ENCODE data around the gene TRAF2.

TRAF2 gene

DNA sequence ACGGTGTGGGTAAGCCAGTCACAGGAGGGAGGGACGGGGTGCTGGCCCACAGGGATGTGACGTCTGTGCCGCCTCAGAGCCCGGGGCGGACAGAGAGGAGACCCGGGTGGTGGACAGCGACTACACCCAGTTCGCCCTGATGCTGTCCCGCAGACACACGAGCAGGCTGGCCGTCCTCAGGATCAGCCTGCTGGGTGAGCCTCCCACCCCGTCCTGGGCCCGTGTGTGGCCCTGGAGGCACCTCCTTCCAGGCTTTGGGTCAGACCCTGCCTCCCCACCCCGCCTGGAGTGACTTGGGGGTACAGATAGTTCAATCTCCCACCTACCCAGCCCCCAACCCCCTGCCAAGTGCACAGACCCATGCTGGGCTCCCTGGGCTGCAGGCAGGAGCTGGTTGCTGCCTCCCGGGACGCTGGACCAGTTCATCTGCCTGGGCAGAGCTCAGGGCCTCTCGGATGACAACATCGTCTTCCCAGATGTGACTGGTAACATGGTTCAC is 67.5 kb downstream of the TRAF2 start:
- DNase-seq, result no peak
- no peak overlapping the region for H4K5ac ChIP-seq (ENCODE audit: low read length)

DNA sequence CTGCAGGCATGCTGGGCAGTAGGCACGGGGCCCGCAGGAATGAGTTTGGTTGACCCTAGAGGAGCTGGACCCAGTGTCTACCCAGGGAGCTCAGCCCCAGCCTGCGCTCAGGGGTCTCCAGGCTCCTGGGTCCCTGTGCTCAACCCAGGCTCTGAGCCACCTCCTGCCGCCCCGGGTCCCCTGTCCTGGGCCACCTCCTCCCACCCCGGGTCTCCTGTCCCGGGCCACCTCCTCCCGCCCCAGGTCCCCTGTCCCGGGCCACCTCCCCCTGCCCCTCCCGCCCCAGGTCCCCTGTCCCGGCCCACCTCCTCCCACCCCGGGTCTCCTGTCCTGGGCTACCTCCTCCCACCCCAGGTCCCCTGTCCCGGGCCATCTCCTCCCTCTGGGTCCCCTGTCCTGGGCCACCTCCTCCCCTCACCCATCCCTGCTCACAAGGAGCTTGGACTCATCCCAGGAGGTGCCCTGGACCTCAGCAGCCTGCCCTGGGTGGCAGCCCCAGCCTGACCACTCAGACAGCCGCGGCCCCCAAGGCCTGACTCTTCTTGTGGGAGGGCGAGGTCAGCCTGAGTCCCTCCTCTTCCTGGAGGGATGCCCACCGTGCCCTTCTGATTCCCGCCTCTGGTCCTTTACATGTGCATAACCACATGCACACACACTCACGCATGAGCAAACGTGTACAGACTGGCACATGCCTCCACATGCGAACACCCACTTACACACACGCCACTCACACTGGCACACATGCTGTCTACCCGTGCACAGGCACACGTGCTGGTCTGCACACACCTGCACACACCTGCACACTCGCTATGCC is 68.2 kb downstream of the TRAF2 start:
- Histone ChIP-seq H3K23ac (ENCODE audit: low read length) (no peak overlapping the region), H4K5ac (ENCODE audit: low read length) (no peak overlapping the region), H3K4ac (ENCODE audit: low read depth, low read length) (no peak overlapping the region), H3K79me2 (ENCODE audit: control insufficient read depth, insufficient read depth, low read length) (no peaks in the 10 kb centered on the region), H3K27ac (ENCODE audit: low read depth, low read length) (no peak overlapping the region), H3K4me2 (ENCODE audit: low read length) (no peak overlapping the region), H3K9ac (ENCODE audit: low read length) (no peak overlapping the region), H2BK5ac (ENCODE audit: low read length) (no peak overlapping the region), H3K4me1 (ENCODE audit: control insufficient read depth, low read depth, low read length) (no peaks in the 10 kb centered on the region), H3K4me3 (ENCODE audit: low read length) (no peak overlapping the region), H3K36me3 (ENCODE audit: control insufficient read depth, insufficient read depth, low read length) (no peaks in the 10 kb centered on the region), H2BK120ac (ENCODE audit: low read depth, low read length) (no peak overlapping the region), H2BK15ac (replicated peaks; ENCODE audit: low read depth) (no peak overlapping the region), H3K56ac (ENCODE audit: low read length) (no peak overlapping the region), H4K8ac (ENCODE audit: low read depth, low read length) (no peak overlapping the region), H3K27me3 (ENCODE audit: insufficient read depth, low read length, poor library complexity) (no peaks in the 10 kb centered on the region), H2AK5ac (ENCODE audit: low read length) (no peak overlapping the region), H3K18ac (ENCODE audit: low read length) (no peak overlapping the region), H3K79me1 (ENCODE audit: low read length) (no peaks in the 10 kb centered on the region)
- DNase-seq, result no peak
- no CpG with 5 or more reads among the region's 25 CpGs for WGBS (ENCODE audit: extremely low coverage, insufficient coverage, low lambda C conversion rate)

More for the DNA sequence above, 67.5 kb downstream of the TRAF2 start:
- Histone ChIP-seq H2BK15ac (replicated peaks; ENCODE audit: low read depth) (no peak overlapping the region), H3K23ac (ENCODE audit: low read length) (no peak overlapping the region), H3K79me1 (ENCODE audit: low read length) (no peaks in the 10 kb centered on the region), H2BK120ac (ENCODE audit: low read depth, low read length) (no peak overlapping the region), H3K9ac (ENCODE audit: low read length) (no peak overlapping the region), H3K27ac (ENCODE audit: low read depth, low read length) (no peak overlapping the region), H3K56ac (ENCODE audit: low read length) (no peak overlapping the region), H3K4me1 (ENCODE audit: control insufficient read depth, low read depth, low read length) (no peaks in the 10 kb centered on the region), H3K27me3 (ENCODE audit: insufficient read depth, low read length, poor library complexity) (no peaks in the 10 kb centered on the region), H3K79me2 (ENCODE audit: control insufficient read depth, insufficient read depth, low read length) (no peaks in the 10 kb centered on the region), H2BK5ac (ENCODE audit: low read length) (no peak overlapping the region), H3K4ac (ENCODE audit: low read depth, low read length) (no peak overlapping the region), H3K4me2 (ENCODE audit: low read length) (no peak overlapping the region), H3K18ac (ENCODE audit: low read length) (no peak overlapping the region), H4K8ac (ENCODE audit: low read depth, low read length) (no peak overlapping the region), H3K4me3 (ENCODE audit: low read length) (no peak overlapping the region), H2AK5ac (ENCODE audit: low read length) (no peak overlapping the region), H3K36me3 (ENCODE audit: control insufficient read depth, insufficient read depth, low read length) (no peaks in the 10 kb centered on the region)
- no CpG with 5 or more reads among the region's 19 CpGs for WGBS (ENCODE audit: extremely low coverage, insufficient coverage, low lambda C conversion rate)

DNA sequence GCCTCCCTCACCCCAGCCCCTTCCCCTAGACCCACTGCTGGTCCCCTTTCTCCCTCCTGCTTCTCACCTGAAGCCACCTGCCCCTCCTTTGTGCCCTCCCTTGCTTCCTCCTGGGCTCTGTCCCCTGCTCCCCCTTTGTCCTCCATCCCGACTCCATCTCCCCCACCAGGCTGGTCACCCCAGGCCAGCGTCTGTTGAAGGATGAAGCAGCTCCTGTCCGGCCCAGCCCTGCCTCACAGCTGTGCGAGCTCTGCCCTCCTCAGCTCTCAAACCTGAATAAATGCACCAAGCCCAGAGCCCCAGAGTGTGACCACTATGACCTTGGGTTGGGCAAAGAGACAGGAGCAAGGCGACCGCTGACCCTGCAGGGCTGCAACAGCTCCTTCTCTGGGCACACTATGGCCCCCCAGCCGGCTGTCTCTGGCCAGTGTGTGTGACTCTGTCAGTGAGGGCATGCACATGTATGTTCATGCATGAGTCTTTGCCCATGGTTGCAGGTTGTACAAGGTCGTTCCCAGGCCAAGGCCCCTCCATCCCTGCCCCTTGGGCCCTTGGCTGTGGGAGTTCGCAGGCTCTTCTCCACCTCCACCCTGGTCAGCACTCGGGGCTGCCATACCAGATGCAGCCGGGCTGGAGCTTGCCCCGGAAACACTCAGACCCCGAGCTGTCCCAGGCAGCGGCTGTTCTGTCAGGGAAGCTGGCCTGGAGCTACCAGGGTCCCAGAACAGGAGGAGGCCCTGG is 69.1 kb downstream of the TRAF2 start:
- Histone ChIP-seq H2BK15ac (replicated peaks; ENCODE audit: low read depth) (no peak overlapping the region), H4K5ac (ENCODE audit: low read length) (no peak overlapping the region), H3K23ac (ENCODE audit: low read length) (no peak overlapping the region), H3K36me3 (ENCODE audit: control insufficient read depth, insufficient read depth, low read length) (no peaks in the 10 kb centered on the region), H3K79me2 (ENCODE audit: control insufficient read depth, insufficient read depth, low read length) (no peaks in the 10 kb centered on the region), H3K4ac (ENCODE audit: low read depth, low read length) (no peak overlapping the region), H3K27me3 (ENCODE audit: insufficient read depth, low read length, poor library complexity) (no peaks in the 10 kb centered on the region), H3K4me3 (ENCODE audit: low read length) (no peak overlapping the region), H3K4me2 (ENCODE audit: low read length) (no peak overlapping the region), H2BK120ac (ENCODE audit: low read depth, low read length) (no peak overlapping the region), H3K9ac (ENCODE audit: low read length) (no peak overlapping the region), H3K27ac (ENCODE audit: low read depth, low read length) (no peak overlapping the region), H3K79me1 (ENCODE audit: low read length) (no peaks in the 10 kb centered on the region), H3K18ac (ENCODE audit: low read length) (no peak overlapping the region), H3K56ac (ENCODE audit: low read length) (no peak overlapping the region), H2BK5ac (ENCODE audit: low read length) (no peak overlapping the region), H4K8ac (ENCODE audit: low read depth, low read length) (no peak overlapping the region), H2AK5ac (ENCODE audit: low read length) (no peak overlapping the region), H3K4me1 (ENCODE audit: control insufficient read depth, low read depth, low read length) (no peaks in the 10 kb centered on the region)
- WGBS (ENCODE audit: extremely low coverage, insufficient coverage, low lambda C conversion rate), result no CpG with 5 or more reads among the region's 14 CpGs
- DNase-seq, result no peak

DNA sequence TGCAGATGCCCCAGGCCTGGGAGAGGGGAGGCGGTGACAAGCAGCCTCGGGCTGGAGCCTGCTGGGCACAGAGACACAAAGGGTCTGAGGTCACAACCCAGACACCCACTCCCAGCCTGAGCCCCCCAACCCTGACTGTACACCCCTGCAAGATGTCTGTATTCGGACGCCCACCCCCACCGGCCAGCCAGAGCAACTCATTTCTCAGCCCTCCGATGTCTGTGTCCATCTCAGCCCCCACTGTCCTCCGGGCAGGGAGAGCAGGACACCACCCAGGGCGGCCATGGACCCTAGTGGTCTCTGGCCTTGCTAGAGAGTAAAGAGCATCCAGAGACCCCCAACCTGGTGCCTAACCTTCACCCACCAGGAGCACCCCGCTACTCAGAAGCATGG is 69.6 kb downstream of the TRAF2 start:
- Histone ChIP-seq H3K56ac (ENCODE audit: low read length) (no peak overlapping the region), H3K79me2 (ENCODE audit: control insufficient read depth, insufficient read depth, low read length) (no peaks in the 10 kb centered on the region), H2BK15ac (replicated peaks; ENCODE audit: low read depth) (no peak overlapping the region), H3K4me2 (ENCODE audit: low read length) (no peak overlapping the region), H3K23ac (ENCODE audit: low read length) (no peak overlapping the region), H3K27me3 (ENCODE audit: insufficient read depth, low read length, poor library complexity) (no peaks in the 10 kb centered on the region), H3K4me1 (ENCODE audit: control insufficient read depth, low read depth, low read length) (no peaks in the 10 kb centered on the region), H2AK5ac (ENCODE audit: low read length) (no peak overlapping the region), H3K27ac (ENCODE audit: low read depth, low read length) (no peak overlapping the region), H2BK120ac (ENCODE audit: low read depth, low read length) (no peak overlapping the region), H2BK5ac (ENCODE audit: low read length) (no peak overlapping the region), H3K9ac (ENCODE audit: low read length) (no peak overlapping the region), H3K4ac (ENCODE audit: low read depth, low read length) (no peak overlapping the region), H3K36me3 (ENCODE audit: control insufficient read depth, insufficient read depth, low read length) (no peaks in the 10 kb centered on the region), H4K8ac (ENCODE audit: low read depth, low read length) (no peak overlapping the region), H3K79me1 (ENCODE audit: low read length) (no peaks in the 10 kb centered on the region), H3K4me3 (ENCODE audit: low read length) (no peak overlapping the region), H4K5ac (ENCODE audit: low read length) (no peak overlapping the region), H3K18ac (ENCODE audit: low read length) (no peak overlapping the region)
- no peak for DNase-seq
- WGBS (ENCODE audit: extremely low coverage, insufficient coverage, low lambda C conversion rate), result no CpG with 5 or more reads among the region's 9 CpGs

DNA sequence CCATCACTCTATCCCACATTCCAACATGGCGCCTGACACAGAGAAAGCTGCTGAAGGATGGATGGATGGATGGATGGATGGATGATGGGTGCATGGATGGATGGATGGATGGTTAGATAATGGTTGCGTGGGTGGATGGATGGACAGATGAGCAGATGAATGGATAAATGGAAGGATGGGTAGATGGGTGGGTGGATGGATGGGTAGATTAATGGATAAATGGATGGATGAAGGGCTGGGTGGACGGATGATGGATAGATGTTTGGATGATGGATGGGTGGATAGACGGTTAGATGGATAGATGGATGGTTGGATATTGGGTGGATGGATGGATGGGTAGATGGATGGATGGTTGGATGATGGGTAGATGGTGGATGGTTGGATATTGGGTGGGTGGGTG is 70.3 kb downstream of the TRAF2 start:
- H2AK5ac ChIP-seq (ENCODE audit: low read length), result no peak overlapping the region
- no peaks in the 10 kb centered on the region for H3K4me1 ChIP-seq (ENCODE audit: control insufficient read depth, low read depth, low read length)
- H2BK15ac ChIP-seq (replicated peaks; ENCODE audit: low read depth), result no peak overlapping the region
- H3K36me3 ChIP-seq (ENCODE audit: control insufficient read depth, insufficient read depth, low read length), result no peaks in the 10 kb centered on the region
- H3K79me1 ChIP-seq (ENCODE audit: low read length), result no peaks in the 10 kb centered on the region
- no peak overlapping the region for H3K4me2 ChIP-seq (ENCODE audit: low read length)
- H3K18ac ChIP-seq (ENCODE audit: low read length), result no peak overlapping the region
- H4K5ac ChIP-seq (ENCODE audit: low read length), result no peak overlapping the region
- H3K27me3 ChIP-seq (ENCODE audit: insufficient read depth, low read length, poor library complexity), result no peaks in the 10 kb centered on the region
- no peak overlapping the region for H3K27ac ChIP-seq (ENCODE audit: low read depth, low read length)
- no peak overlapping the region for H2BK5ac ChIP-seq (ENCODE audit: low read length)
- H4K8ac ChIP-seq (ENCODE audit: low read depth, low read length), result no peak overlapping the region
- no peaks in the 10 kb centered on the region for H3K79me2 ChIP-seq (ENCODE audit: control insufficient read depth, insufficient read depth, low read length)
- no peak overlapping the region for H3K23ac ChIP-seq (ENCODE audit: low read length)
- no peak overlapping the region for H3K4ac ChIP-seq (ENCODE audit: low read depth, low read length)
- no peak overlapping the region for H3K4me3 ChIP-seq (ENCODE audit: low read length)
- 100% methylated on average over 2 of the region's 4 CpGs for WGBS (ENCODE audit: extremely low coverage, insufficient coverage, low lambda C conversion rate)
- no peak for DNase-seq
- H3K56ac ChIP-seq (ENCODE audit: low read length), result no peak overlapping the region
- H2BK120ac ChIP-seq (ENCODE audit: low read depth, low read length), result no peak overlapping the region
- no peak overlapping the region for H3K9ac ChIP-seq (ENCODE audit: low read length)

Data from mesendoderm (in vitro differentiated cells).